GM19025 (cell line): ENCODE results near the gene D2HGDH.
"Not testable (repeated sequence)": the region's sequence is repeated elsewhere in the genome, so short reads cannot be mapped to it uniquely, and the experiment has no call there.

Source experiments
- ATAC-seq: cut with Tn5 transposase; IDR thresholded peaks from one replicate; pipeline ENCODE4 v1.9.1; 2021; ENCODE audit warnings: mild to moderate bottlenecking, low read depth, moderate library complexity; ENCODE audit not compliant: unreplicated experiment

The D2HGDH gene

DNA sequence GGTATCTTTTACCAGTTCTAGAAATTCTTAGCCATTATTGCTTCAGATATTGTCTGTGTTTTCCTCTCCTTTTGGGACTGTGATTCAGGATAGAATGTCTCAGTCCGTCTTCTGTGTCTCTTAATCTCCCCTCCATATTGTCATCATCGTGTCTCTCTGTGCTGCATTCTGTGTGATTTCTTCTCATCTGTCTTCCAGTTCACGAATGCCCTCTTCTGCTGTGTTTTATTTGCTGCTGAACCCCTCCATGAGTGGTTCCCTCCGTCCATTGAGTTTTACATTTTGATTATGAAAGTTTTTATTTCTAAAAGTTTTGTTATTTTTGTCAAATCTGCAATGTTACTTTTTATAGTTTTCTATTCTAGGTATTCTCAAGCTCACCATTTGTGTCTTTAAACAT lies 11.7 kb downstream of the D2HGDH start:
- ATAC-seq, result no peak

DNA sequence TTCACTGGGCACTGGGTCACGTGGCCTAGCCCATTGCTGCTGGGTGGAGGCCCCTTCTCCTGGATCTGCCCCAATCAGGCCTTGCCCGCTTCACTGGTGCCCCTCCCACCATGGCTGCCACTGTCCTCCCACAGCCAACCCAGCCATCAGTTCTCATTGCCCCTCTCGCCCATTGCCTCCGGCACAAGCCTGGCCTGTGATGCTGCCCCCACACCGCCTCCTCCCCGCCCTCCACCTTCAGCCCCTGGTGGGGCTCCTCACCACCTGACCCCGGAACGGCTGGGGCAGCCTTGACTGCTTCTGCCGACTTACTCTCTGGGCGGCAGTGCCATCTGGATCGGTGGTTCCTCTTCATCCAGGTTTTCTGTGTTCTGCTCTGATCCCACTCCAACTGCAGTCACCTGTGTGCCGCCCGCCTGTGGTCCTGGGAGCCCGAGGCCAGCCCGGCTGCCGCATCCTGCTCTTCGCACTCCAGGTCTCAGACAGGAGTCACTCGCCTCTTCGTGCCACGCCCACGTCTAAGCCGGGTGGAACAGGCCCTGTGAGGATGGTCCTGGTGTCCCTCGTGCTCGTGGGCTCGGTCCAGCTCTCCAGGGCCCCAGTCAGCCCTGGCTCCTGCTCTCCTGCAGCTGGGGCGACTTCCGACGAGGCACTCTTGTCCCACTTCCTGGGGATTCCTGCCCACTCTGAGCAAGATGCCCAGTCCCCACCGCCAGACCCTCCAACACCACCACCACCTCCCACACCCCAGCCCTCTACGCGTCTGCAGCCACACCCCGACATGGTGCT lies 14.2 kb downstream of the D2HGDH start:
- no peak for ATAC-seq

DNA sequence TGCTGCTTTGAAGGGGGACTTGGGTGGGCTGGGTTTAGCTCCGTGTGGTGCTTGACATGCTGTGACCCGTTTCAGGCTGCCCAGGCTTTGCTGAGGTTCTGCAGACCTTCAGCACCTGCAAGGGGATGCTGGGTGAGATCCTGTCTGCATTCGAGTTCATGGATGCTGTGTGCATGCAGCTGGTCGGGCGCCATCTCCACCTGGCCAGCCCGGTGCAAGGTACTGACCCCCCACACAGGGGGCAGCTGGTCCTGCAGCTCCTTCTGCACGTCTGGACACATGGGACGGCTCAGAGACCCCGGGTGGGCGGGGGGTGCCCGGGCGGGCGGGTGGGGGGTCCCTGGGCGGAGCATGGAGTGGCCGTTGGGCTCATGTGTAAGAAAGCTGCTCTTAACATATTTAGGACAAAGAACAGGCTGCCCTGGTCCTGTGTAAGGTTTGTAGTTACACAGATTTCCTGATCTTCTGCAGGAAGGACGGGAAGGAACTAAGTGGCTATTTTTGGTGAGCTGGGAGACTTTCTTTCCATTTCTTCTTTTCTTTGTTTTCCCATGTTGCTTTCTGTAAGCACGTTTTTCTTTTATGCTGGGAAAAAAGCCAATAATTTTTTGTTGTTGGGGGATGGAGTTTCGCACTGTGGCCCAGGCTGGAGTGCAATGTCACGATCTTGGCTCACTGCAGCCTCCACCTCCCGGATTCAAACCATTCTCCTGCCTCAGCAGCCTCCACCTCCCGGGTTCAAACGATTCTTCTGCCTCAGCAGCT lies 15.8 kb downstream of the D2HGDH start:
- ATAC-seq, result no peak

DNA sequence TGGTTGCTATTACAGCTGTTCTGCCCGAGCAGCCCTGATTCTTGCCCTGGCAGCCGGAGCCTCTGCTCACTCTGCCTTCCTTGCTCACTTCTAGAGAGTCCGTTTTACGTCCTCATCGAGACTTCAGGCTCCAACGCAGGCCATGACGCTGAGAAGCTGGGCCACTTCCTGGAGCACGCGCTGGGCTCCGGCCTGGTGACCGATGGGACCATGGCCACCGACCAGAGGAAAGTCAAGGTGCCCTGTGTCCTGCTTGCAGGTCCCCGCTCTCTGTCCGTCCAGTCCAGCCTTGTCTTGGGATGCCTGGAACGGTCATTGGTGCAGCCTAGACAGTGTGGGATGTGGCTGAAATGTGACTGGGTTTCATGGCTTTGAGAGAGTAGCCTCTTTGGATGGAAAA lies 16.7 kb downstream of the D2HGDH start:
- ATAC-seq, result no peak

DNA sequence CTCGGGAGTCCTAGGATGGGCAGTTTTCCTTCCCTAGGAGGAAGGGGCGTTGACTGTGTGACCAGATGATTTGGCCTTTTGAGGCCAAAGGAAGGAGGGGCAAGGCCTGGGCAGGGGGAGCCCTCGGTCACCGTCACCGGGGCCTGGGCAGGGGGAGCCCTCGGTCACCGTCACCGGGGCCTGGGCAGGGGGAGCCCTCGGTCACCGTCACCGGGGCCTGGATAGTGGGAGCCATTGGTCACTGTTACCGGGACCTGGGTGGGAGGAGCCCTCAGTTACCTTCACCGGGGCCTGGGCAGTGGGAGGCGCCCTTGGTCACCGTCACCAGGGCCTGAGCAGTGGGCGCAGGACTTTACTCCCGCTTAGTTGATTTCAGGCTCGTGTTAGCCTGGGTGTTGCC lies 17.3 kb downstream of the D2HGDH start:
- no peak for ATAC-seq

DNA sequence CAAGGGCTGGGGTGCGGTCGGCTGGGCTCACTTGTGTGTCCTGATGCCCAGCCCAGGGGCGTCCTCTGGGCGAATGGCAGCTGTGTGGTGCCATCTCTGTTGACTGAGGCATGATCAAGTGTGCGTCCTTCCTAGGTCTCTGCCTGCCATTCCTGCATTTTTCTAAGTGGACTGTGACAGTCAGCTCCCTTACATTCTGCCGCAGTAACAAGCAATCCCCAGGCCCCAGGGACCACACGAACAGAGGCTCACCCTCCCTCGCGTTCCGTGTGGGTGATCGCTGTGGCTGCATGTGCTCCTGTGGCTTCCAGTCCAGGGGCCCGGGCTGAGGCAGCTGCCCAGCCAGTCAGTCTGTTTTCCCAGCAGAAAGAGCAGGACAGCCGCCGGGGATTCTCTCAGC lies 17.8 kb downstream of the D2HGDH start:
- ATAC-seq, result no peak

DNA sequence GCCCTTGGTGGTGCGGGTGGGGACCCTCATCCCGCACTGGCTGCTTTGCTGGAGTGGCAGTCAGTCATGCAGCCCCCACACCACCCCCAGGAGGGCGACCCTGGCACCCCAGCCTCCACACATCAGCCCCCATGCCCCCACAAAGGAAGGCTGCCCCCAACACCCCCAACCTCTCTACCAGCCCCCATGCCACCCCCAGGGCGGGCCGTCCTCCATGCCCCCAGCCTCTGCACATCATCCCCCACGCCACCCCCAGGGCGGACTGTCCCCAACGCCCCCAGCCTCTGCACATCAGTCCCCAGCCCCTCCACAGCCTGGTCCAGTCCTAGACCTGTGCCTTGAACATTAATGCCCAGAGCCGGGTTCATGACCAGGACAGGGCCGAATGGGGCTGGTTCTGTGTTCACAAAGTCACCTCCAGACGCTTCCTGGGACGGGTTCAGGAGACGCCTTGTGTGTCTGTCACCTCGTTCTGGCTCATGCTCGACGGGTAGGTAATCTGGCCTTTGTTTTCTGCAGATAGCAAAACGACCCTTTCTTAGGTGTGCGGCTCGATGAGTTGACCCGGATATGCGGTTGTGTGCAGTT lies 18.4 kb downstream of the D2HGDH start:
- no peak for ATAC-seq

DNA sequence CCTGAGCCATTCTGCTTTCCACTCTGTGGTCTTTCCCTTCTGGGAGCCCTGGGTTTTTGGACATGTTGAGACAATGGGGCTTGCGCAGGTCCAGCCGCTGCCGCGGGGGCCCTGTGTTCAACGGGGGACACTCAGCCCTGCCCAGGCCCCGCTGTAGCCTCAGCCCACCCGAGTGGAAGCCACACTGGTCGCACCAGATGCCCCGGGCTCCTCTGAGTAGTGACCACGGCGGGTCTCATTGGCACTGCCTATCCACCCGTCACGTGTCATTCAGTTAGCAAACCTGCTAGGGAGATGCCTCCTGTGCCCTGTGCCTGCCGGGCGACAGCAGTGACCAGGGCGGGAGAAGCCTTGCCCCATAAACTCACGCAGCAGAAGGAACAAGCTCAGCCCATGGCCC lies 19.1 kb downstream of the D2HGDH start:
- no peak for ATAC-seq

DNA sequence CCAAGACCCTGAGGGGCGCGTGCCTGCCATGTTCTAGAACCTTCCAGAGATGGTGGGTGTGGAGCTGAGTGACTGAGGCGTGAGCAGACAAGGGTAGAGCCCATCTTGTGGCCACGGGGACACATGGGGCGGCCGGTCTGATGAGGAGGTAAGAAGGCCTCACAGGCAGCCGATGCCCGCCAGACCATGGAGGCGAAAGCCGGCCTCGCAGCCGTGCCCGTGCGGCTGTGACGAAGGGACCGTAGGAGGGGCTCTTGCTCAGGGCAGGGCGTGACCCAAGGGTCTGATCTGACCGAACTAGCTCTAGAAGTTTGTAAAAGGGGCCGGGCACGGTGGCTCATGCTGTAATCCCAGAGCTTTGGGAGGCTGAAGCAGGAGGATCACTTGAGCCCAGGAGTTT lies 19.6 kb downstream of the D2HGDH start:
- ATAC-seq, result no peak

DNA sequence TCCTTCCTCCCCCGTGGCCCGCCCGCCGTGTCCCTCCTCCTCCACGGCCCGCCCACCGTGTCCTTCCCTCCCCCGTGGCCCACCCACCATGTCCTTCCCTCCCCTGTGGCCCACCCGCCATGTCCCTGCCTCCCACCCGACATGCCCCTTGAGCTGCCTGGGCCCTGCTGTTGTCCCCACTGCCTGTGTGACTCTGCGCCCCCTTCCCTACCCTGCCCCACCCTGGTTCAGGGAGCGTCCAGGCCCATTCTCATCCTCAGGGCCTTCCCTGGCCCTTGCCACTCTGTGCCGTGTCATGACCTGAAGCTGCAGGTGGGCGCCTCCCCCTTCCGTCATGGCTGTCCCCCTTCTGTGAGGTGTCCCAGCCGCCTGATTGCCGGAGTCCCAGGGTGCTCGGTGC lies 20.7 kb downstream of the D2HGDH start:
- no peak for ATAC-seq

DNA sequence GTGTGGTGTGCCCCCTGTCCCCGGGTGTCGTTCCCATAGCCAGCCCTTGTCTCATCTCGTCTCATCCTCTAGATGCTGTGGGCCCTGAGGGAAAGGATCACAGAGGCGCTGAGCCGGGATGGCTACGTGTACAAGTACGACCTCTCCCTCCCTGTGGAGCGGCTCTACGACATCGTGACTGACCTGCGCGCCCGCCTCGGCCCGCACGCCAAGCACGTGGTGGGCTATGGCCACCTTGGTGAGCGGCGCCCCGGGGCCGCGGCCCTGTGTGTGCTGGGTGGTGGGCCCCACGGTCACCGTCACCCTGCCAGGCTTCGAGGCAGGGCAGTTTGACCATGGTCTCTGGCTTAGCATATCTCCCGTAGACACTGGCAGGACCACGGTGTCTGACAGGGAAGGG lies 21.3 kb downstream of the D2HGDH start:
- no peak for ATAC-seq

DNA sequence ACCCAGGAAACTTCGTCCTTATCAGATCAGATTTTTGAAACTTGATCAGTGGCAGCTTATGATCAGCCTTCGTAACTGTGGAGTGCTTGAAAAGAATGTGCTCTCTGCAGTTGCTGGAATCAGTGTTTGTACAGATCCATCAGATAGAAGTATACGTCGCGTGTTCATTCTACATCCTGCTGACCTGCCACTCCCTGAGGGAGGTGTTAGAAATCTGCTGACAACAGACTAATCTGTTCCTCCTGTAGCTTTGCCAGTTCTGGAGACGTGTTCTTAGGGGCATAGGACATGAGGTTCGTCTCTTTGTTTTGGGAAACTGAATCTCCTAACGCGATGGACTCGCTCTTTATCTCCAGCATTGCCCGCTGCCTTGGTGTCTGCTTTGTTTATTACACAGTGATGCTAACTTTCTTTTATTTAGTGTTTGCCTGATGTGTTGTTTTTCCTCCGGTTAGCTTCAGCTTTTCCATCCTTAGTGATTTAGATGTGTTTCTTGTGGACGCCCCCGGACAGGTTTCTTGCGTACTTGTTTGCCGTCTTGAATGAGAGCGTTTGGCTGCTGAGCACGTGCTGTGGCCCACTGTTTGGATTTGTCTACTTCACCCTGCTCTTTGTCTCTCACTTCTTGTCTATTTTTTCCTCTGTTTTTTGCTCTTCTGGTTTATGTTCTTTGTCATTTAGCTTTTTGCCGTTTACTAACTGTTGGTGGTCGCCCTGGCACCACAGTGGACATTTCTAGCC lies 24.8 kb downstream of the D2HGDH start:
- ATAC-seq, result no peak

DNA sequence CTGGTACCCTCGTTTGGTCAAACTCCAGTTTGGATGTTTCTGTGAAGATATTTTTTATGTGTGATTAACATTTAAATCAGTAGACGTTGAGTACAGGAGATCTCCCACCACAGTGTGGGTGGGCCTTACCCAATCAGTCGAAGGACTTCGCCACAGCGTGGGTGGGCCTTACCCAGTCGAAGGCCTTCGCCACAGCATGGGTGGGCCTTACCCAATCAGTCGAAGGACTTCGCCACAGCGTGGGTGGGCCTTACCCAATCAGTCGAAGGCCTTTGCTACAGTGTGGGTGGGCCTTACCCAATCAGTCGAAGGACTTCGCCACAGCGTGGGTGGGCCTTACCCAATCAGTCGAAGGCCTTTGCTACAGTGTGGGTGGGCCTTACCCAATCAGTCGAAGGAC lies 25.5 kb downstream of the D2HGDH start:
- not testable (repeated sequence) for ATAC-seq

DNA sequence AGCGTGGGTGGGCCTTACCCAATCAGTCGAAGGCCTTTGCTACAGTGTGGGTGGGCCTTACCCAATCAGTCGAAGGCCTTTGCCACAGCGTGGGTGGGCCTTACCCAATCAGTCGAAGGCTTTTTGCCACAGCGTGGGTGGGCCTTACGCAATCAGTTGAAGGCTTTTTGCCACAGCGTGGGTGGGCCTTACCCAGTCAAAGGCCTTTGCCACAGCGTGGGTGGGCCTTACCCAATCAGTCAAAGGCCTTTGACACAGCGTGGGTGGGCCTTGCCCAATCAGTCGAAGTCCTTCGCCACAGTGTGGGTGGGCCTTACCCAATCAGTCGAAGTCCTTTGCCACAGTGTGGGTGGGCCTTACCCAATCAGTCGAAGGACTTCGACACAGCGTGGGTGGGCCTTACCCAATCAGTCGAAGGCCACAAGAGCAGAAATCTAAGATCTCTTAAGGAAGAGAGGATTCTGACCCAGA lies 25.9 kb downstream of the D2HGDH start:
- ATAC-seq, result no peak

DNA sequence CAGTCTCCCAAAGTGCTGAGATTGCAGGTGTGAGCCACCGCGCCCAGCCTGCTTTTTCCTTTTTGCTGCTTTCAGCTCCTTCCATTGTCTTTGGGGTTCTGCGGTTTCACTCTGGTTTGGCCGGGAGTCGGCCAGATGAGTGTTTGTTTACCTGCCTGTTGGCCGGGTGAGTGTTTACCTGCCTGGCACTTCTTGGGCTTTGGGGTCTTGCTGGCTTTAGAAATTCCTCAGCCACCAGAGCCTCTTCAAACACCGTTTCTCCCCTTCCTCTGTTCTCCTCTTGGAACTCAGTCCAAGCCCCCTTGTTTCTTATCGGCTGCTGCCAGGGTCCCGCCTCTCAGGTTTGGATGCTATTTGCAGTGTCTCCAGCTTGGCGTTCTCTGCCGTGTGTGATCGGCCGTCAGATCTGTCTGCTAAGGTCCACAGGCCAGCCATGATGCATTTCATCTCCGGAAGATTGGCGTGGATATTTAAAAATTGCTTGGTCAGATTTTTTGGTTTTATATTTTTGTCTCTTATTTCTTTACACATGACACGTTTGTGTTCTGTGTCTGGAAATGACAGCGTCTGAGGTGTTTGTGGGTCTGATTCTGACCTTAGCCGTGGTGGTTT lies 28.0 kb downstream of the D2HGDH start:
- no peak for ATAC-seq

DNA sequence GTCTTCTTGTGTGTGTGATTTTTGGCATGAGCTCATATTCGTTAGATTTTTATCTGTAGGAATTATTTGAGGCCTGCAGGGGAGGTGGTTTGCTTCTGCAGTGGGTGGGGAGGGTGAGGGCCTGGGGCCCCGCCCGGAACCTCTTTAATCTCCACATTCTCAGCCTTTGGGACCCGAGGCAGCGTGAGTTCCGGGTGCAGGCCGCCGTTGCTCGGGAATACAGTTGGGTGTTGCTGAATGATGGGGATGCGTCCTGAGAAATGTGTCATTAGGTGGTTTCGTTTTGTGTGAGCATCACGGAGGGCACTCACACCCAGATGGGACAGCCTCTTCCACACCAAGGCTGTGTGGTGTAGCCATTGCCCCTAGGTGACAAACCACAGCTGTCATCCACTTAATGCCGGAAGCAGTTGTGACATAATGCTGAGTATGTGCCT lies 28.5 kb downstream of the D2HGDH start:
- no peak for ATAC-seq

DNA sequence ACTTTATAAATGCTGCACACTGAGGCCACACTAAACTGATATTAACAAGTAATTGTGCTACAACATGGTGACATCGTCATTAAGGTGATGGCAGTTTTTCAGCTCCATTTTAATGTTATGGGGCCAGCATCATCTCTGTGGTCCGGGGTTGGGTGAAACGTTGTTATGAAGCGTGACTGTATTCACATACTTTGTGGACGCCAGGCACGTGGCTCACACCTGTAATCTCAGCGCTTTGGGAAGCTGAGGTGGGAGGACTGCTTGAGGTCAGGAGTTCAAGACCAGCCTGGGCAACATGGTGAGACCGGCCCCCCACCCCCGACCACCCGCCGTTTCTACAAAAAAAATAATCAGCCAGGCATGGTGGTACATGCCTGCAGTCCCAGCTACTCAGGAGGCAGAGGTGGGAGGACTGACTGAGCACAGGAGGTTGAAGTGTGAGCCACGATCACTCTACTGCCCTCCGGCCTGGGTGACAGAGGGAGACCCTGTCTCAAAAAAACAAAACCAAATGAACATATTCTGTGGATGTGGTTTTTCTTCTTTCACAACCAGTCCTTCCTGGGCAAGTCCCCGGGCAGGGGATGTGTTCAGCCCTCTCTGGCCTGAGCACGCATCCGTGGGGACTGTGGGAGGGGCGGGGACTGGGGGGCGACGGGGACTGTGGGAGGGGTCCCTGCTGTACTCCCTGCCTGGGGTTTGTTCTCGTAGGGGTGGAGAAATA lies 29.3 kb downstream of the D2HGDH start:
- ATAC-seq, result no peak

DNA sequence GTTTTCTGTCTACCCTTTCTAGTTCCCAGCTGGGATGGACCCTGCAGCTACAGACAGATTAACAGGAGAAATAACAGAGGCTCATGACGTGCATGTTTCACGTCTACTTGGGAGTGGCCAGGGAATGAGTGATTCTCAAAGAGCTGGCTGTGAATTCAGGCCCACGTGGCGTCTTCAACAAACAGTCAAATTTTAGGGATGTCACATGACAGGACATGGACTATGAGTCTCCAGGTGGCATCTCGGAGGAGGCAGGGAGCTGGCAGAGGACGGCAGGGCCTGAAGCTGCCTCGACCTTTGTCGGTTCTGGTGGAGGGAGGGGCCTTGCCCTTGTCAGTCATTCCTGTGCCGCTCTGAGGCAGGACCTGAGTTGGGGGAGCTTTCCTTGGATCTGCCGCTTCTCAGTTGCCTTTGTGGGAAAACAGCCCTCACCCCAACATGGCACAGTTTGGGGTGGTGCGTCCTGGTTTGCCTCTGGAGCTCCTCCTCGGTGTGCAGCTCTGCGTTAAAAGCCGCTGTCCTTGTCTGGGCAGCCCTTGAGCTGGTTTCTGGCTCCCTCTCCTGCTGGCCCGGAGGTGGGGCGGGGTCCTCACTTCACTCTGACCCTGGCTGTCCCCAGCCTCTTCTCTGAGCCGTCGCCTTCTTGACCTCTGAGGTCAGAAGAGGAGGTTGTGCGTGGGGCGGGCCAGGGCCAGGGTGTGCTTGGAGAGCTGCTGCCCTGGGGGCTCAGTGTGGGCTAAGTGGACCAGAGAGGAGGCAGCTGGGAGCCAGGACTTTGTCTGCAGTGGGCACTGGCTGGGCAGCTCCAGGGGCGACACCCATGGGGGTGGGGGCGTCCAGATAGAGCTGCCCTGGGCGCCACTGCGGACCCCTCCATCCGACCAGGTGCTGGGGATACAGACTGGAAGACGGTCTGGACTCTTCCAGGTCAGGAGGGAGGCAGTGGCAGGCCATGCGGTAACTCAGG lies 30.1 kb downstream of the D2HGDH start:
- ATAC-seq, result no peak
